ENCODE data around the gene ATP8A1.

Gene ATP8A1

GRCh38 chr4:42531341-42532030 is 125.4 kb downstream of the ATP8A1 start:
- H2AFZ ChIP-seq = no peak overlapping the region
- no peaks in the 10 kb centered on the region for H3K27me3 ChIP-seq (ENCODE audit: control insufficient read depth, insufficient read depth, low read length)
- H3K9me3 ChIP-seq (ENCODE audit: control insufficient read depth, low read length) = no peaks in the 10 kb centered on the region
- no peaks in the 10 kb centered on the region for H3K4me1 ChIP-seq
- no peak overlapping the region for H3K4me3 ChIP-seq (ENCODE audit: low read depth, low read length)
- H3K36me3 ChIP-seq (ENCODE audit: control insufficient read depth, insufficient read depth, low read length) = no peaks in the 10 kb centered on the region
- no peak overlapping the region for H3K27ac ChIP-seq
- TF ChIP-seq CTCF (IDR thresholded peaks at IDR 0.05) = no peak
- no peaks in the 10 kb centered on the region for H3K79me2 ChIP-seq
- H3K9ac ChIP-seq = no peak overlapping the region
- H3K4me2 ChIP-seq (ENCODE audit: low read length) = no peak overlapping the region

DNA sequence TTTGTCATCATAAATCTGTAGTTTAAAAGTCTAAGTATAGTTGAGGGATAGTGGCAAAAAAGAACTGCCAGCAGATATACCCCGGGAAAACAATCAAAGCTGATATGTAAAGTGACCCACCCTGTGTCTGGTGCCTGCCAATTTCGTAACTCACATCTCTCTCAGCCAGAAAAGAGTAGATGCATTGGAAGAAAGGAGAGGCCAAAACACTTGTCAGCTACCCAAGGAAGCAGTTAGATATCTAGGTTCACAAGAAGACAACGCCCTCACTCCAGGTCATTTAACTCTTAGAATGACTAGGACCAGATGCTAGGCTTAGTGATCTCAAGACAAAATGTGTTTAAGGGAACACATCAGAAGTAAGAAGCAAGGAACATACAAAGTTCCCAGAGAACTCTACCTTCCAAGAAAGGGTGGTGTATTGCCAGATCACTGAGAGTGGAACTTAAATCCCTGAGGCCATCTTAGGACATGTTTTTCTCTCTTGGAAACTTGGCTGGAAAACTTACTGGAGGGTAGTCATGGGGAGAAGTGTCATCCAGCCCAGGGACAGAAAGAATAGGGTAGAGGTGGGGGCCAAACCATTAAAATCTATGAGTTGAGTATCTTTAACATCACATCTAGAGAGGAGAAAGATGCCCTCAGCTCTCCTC is 133.7 kb downstream of the ATP8A1 start:
- Histone ChIP-seq H3K9me3 (ENCODE audit: control insufficient read depth, low read length) (no peaks in the 10 kb centered on the region), H3K9ac (no peak overlapping the region), H3K4me1 (no peaks in the 10 kb centered on the region), H3K36me3 (ENCODE audit: control insufficient read depth, insufficient read depth, low read length) (no peaks in the 10 kb centered on the region), H3K79me2 (no peaks in the 10 kb centered on the region), H3K4me2 (ENCODE audit: low read length) (no peak overlapping the region), H2AFZ (no peak overlapping the region), H3K27me3 (ENCODE audit: control insufficient read depth, insufficient read depth, low read length) (no peaks in the 10 kb centered on the region), H3K4me3 (ENCODE audit: low read depth, low read length) (no peak overlapping the region), H3K27ac (no peak overlapping the region)
- no peak for TF ChIP-seq CTCF (IDR thresholded peaks at IDR 0.05)

- Histone ChIP-seq H3K36me3 (ENCODE audit: control insufficient read depth, insufficient read depth, low read length) (no peaks in the 10 kb centered on the region), H3K27ac (no peak overlapping the region)
These were observed 137.0 kb downstream of the ATP8A1 start for GRCh38 chr4:42519803-42520417.

GRCh38 chr4:42515156-42515884 is 141.6 kb downstream of the ATP8A1 start:
- Histone ChIP-seq H2AFZ (no peak overlapping the region), H3K27ac (no peak overlapping the region), H3K4me1 (no peaks in the 10 kb centered on the region), H3K36me3 (ENCODE audit: control insufficient read depth, insufficient read depth, low read length) (no peaks in the 10 kb centered on the region), H3K79me2 (no peaks in the 10 kb centered on the region), H3K4me2 (ENCODE audit: low read length) (no peak overlapping the region), H3K27me3 (ENCODE audit: control insufficient read depth, insufficient read depth, low read length) (no peaks in the 10 kb centered on the region), H3K9me3 (ENCODE audit: control insufficient read depth, low read length) (no peaks in the 10 kb centered on the region), H3K4me3 (ENCODE audit: low read depth, low read length) (no peak overlapping the region), H3K9ac (no peak overlapping the region)
- TF ChIP-seq CTCF (IDR thresholded peaks at IDR 0.05) = no peak

More at GRCh38 chr4:42519803-42520417, 137.0 kb downstream of the ATP8A1 start:
- Histone ChIP-seq H3K9me3 (ENCODE audit: control insufficient read depth, low read length) (no peaks in the 10 kb centered on the region), H3K4me1 (no peaks in the 10 kb centered on the region), H3K27me3 (ENCODE audit: control insufficient read depth, insufficient read depth, low read length) (no peaks in the 10 kb centered on the region), H3K4me3 (ENCODE audit: low read depth, low read length) (no peak overlapping the region), H3K4me2 (ENCODE audit: low read length) (no peak overlapping the region), H2AFZ (no peak overlapping the region), H3K79me2 (no peaks in the 10 kb centered on the region), H3K9ac (no peak overlapping the region)
- TF ChIP-seq CTCF (IDR thresholded peaks at IDR 0.05) = peak; percentile 39

Data from parathyroid adenoma (tissue), 2 donors.